Measurements from ENCODE around the gene DNAH6.
A peak's percentile ranks its signal among the peaks of the same experiment; 100 is the strongest.

The DNAH6 gene

DNA sequence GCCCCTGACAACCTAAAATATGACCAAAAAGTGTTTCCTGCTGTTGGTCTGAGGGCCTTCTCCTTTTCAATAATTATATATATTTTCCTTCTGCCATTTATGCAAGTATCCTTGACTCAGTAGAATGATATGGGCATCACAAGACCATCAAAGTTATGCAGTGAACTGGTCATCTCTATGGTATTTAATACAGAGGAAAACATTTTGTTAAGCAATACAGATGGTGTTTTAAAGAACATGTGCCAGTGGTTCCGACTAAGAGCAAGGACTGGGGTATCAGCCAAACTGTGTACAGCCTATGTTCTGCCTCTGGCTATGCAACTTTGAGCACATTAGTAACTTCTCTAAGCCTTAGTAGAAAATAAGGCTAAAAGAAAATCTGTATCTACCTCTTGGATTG lies 185.6 kb downstream of the DNAH6 start:
- DNase-seq: no peak

DNA sequence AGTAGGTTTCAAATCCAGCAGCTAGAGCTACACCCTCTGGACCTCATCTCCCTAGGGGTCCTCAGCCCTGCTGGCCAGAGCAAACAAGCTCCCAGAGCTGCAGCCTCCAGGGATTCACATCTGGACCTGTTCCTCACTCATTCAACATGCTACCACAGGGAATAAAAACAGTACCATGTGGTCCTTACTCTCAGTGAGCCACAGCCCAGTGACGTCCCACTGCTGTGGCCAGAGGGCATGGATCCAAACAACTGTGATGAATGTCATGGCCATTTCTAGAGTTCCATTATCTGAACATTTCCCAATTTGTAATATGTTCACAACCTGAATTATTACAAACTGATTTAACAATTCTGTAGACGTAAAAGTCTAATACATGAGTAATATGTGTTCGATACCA lies 186.6 kb downstream of the DNAH6 start:
- no peak for DNase-seq

DNA sequence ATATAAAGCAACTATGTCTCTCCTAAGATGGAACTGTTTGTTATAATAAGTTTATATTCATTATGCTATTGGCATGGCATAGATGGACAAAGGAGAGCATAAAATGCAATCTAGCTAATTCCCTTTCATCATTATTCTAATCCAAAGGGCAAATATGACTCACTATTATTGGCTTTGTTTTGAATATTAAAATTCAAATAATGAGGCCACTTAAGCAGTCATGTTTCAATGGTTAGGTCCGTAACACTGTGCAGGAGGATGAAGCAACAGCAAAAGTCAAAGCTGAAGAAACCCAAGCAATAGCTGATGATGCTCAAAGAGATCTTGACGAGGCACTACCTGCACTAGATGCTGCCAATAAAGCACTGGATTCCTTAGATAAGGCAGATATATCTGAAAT lies 187.5 kb downstream of the DNAH6 start:
- no peak for DNase-seq

DNA sequence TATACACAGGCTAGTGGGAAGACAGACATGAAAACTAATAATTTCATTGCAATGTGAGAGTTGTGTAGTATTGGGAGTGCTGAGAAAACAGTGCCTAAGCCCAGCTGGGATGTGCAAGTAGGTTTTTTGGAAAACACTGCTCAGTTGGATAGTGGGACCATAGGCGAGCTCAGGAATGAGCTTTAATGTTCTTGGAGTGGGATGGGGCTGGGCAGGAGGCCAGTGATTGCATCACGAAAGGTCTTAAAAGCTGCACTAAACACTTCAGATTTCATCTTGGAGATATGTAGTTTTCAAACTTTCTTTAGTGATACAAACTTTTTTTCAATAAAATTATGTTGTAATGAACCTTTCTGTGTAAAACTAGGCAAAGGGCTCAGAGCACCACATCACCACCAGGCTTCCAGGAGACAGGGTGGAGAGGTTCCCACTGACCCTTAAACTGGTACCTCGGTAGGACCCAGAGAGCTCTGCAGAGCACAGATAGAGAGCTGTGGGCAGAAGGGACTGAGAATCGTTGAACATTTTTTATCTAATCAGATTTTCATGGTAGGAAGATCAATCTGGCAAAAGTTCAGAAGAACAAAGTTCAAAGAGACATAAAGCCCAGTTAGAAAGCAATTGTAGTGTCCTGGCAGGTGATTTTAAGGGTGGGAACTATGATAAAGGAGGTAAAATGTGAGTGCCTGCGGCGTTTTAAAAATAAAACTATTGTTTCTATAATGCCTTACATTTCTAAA lies 188.4 kb downstream of the DNAH6 start:
- DNase-seq: no peak

DNA sequence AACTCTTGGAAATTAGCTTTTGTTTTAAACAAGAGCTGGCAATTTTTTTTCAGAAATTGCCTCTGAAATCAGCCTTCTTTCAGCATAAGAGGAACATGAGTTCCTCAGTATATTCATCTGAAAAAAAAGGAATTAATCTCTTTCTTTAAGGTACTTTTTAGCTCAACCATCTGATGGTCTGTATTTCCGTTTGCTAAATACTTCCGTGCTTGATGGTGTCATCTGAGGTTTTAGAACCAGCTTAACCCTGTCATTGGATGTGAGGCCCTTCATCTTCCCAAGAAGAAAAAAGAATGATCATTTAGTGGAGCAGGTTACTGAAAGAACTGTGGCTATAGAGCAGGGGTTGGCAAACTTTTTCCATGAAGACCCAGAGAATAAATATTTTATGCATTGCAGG lies 189.6 kb downstream of the DNAH6 start:
- no peak for DNase-seq

DNA sequence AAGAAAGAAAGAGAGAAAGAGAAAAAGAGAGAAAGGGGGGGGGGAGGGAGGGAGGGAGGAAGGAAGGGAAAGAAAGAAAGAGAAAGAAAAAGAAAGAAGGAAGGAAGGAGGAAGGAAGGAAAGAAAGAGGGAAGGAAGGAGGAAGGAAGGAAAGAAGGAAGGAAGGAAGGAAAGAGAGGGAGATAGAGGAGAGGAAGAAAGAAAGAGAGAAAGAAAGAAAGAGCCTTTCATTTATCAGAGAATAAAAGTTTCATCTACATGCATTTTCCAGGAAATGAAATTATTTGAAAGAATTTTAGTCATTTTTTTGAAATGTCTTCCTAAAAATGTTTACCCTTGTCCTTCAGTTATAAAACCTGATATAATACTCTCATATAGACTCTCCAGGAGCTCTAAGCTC lies 192.1 kb downstream of the DNAH6 start:
- no peak for DNase-seq

DNA sequence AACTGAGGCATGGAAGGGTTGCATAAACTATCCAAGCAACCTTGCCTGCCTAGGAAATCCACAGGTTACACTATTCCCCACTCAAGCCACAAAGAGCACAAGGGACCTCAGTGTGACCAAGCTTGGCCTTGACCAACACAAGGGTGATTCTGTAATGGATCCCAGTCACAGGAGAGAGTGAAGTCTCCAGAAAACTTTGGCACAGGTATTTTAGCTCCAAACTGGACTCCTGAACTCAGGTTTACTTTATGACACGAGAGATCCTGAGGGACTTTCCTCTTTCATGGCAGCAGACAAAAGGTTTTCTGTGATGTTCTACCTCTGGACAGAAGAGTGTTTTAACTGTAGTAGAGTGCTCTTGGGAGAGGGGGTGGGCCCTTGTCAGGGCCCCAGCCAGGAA lies 195.4 kb downstream of the DNAH6 start:
- DNase-seq: no peak

DNA sequence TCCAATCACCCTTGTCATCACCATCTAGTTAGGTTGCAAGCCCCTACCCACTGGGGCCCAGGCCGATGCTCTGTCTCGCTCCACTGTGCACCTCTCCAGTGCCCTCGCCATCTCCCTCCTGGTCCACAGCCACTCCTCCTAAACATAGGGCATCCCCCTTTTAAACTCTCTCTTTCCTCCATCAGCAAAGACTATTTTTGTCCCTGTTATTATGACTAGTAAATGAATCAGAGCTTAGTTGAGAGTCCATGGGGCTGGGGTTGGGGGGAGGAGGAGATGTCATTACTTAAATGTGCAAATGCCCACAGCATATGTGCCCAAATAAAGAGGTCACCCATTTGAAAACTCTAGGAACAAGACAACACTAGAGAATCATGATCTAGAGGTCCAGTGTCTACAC lies 197.1 kb downstream of the DNAH6 start:
- DNase-seq: no peak

DNA sequence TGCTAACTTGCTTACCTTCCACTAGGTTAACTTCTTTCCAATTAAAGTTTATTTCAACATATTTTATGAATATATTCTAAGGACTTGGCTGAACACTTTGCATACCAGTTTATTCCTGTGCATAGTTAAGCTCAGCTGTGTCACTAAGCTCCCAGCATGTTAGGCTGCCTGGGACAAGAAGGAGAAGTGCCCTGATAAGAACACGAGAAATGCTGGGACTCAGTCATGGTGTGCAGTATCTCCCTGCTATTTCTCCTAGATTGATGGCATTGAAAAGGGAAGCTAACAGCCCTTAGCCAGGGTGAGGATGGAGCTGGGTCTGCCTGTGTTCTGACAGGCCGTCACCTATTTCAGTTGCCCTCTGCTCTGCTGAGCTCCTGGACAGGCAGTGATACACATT lies 200.3 kb downstream of the DNAH6 start:
- DNase-seq: no peak

DNA sequence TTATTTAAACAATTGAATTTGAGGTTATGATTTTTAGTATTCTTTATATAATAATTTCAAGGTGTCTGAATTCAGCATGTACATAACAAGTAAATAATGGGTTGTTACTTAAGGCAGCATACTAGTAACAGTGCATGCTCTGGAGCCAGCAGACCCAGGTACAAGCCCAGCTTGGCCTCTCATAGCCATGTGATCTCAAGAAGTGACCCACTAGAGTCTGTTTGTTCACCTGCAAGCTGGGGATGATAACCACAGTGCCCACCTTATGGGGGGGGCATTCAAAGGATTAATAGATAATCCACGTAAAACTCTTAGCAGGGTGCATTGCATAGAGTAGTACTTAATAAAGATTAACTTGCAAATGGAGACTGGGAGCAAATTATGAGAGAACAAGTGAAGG lies 201.0 kb downstream of the DNAH6 start:
- no peak for DNase-seq

DNA sequence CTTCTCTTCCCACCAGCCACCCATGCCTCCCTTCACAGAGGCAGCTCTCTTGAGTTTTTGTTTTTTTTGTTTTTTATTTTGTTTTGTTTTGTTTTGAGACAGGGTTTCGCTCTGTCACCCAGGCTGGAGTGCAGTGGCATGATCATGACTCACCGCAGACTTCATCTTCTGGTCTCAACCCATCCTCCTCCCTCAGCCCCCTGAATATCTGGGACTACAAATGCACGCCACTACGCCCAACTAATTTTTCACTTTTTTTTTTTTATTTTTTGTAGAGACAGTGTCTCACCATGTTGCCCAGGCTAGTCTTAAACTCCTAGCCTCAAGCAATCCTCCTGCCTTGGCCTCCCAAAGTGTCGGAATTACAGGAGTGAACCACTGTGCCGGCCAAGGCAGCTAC lies 203.1 kb downstream of the DNAH6 start:
- DNase-seq: no peak

DNA sequence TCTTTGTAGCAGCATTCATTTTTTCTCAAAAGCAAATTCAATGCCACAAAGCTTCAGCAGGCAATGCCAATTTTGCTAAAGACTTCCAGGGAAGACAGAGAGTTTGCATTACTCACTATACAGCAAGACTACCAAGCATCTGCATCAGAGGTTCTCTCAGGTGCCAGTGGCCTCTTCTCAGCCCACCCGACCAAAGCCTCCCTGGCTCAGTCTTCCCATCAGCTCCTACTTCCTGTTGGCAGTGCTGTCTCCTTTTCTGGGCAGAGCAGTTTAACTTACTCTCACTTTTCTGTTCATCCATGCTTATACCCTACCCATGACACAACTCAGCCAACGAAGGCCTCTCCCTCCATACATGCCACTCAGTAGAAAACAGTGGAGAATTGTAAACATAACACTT lies 207.5 kb downstream of the DNAH6 start:
- no peak for DNase-seq

DNA sequence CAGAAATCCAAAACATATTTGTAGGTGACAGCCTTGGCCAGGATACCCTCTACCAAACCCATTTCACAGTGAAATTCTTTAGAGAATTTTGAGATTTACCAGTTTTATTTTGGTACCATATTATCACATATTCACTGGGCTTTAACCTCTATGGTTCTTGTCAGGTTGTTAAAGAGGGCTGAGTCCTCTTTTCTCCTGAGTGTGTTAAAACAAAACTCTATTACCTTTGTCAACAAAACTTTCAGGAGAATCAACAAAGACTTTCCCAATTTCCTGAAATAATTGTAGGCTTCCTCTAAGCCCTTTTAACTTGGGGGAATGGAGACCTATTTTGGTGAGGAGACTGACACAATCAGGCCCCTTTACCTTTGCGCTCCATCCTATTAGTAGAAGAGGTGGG lies 209.4 kb downstream of the DNAH6 start:
- DNase-seq: no peak

DNA sequence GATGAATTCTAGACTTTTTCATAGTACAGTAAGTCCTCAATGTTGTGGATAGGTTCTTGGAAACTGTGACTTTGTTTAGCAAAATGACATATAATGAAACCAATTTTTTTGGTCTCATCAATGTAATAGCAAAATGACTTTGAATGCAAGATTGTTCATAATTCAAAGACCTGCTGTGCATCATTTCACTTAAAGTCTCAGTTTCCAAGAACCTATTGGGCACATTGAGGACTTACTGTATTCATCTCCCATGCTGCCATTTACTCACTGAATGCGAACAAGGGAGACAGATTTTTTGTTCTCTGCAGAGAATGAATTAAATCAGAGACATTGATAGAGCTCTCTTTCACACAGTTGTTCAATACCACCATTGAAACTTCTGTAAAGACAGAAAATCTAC lies 211.0 kb downstream of the DNAH6 start:
- no peak for DNase-seq

DNA sequence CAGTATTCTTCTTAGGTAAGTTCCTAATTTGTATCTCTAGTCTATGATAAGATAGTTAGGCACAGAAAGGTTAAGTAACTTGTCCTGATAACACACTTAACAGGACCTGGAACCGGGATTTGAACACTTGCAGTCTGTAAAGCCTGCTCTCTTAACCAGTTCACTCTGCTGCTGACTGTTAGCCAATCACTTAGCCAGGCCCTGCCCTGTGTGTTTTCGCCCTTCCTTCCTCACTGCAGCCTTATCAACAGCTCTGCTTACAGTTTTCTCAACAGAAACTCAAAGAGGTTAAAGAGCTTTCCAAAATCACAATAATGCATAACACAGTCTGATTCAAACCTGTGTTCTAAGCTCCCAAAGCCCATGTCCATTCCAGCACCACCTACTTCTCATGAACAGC lies 212.9 kb downstream of the DNAH6 start:
- DNase-seq: no peak

DNA sequence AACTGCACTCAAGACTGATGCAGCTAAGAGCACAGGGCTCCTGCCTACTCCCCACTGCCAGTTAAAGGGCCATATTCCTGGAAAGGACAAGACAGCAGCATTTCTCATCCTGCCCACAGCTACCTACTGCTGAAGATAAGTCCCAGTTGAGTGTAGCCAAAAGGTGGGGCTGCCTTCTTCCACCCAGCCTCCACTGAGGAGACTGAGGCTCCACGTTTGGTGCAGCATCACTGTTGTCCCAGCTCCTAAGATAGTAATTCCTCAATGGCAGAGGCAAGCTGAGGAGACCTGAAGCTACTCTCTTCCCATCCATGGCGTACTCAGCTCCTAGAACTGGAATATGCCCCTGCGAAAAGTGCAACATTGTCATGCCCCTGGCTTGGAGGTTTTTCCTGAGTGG lies 214.9 kb downstream of the DNAH6 start:
- DNase-seq: no peak

DNA sequence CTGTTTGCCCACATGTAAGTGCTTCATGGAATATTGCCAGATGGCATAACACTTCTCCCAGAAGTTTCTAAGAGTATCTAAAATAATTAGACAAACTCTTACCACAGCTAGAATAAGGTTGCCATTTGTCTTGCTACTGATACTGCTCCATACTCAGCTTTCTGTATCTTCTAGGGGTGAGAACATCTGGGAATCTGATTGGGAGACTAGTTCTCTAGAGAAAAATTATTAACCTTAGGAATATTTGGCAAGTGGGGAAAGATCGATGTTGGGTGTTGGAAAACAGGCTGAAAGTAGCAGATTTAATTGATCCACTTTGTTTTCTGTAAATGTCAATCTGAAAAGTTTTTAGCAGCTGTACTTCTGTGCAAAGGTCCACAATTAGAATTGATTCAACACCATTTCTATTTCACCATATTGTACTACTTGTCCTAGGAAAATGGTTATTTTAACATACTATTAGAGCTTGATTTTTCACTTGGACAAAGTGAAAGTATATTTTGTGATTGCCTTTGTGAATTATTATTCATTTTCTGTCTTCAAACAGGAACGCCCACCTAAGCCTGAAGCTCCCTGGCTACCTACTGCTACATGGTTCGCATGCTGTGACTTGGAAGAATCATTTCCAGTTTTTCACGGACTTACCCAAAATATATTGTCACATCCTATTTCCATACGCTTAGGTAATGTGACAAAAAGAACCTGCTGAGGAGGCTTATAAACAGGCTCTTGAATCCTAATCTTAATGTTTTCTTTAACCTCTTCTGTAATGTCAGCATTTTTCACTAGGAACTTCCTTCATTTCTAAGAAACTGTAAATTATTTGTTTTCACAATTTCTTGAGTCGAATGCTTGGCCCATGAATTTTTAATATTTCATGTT lies 216.8 kb downstream of the DNAH6 start:
- no peak for DNase-seq

DNA sequence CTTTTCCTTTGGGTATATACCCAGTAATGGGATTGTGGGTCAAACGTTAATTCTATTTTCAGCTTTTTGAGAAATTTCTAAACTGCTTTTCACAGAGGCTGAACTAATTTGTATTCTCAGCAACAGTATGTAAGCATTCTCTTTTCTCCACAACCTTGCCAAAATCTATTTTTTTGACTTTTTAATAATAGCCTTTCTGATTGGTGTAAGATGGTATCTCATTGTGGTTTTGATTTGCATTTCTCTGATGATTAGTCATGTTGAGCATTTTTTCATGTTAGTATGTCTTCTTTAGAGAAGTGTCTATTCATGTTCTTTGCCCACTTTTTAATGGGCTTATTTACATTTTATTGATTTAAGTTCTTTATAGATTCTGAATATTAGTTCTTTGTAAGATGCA lies 219.1 kb downstream of the DNAH6 start:
- DNase-seq: no peak

DNA sequence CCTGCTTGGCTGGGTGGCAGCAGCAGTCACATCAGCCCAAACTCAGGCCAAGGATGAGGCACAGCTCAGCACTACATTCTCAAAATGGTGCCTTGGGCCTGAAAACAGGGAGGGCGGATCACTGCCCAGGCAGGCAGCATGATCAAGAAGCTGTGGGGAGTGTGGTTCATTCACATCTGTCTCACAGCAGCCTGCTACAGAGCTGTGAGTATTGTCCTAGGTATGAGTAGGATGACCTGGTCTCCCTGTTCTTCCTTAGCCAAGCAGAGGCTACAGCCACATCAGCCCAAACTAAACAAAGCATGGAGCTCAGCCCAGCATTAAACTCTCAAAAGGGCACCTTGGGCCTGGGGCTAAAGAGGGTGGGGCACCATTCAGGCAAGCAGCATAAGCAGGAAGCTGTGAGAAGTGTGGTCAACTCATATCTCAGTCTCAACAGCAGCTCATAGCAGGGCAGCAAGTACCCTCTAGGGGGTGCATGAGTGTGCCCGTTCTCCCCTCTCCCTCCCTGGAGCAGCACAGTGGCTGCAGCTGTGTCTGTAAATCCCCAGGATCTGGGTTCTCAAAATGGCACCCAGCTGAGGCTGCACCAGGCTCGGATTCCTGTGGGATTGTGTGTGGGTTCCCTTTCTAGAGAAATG lies 225.0 kb downstream of the DNAH6 start:
- DNase-seq: peak; percentile 51

DNA sequence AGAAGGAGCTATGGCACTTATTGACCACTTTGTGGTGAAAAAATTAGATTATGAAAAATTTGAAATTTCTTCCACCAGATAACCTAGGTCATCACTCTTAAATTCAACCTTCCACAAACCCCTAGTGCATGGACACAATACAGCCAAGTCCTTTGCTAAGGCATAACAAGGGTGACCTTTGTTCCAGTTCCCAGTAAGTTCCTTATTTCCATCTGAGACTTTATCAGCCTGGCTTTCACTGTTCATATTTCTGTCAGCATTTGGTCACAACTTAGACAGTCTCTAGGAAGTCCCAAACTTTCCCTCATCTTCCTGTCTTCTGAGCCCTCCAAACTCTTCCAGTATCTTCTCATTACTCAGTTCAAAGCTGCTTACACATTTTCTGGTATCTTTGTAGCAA lies 232.0 kb downstream of the DNAH6 start:
- no peak for DNase-seq

DNA sequence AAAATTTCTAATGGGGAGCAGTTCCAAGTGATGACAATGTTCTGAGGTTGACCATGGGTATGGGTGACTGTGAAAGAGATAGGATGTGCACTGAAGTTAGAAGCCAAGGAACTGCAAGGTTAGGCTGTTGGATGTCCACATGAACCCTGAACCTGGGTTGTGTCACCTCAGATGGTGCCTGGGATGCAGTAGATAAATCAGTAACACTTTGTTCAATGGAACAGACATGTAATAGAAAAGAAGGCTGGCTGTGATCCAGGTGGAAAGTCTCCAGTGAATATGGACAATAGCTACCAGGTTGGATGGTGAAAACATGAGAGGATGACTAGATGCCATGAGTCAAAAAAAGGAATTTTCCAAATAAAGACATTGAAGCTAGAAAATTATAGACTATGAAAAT lies 233.1 kb downstream of the DNAH6 start:
- no peak for DNase-seq

DNA sequence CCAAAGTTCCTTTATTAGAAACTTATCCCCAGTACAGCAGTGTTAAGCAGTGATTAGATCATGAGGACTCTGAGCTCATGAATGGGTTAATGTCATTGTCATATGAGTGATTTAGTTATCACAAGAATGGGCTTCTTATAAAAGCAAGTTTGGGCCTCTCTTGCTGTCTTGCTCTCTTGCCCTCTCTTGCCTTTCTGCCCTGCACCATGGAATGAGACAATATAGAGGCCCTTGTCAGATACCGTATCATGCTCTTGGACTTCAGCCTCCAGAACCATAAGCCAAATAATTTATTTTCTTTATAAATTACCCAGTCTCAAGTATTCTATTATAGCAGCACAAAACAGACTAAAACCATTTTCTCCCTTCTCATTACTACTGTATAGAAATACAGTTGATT lies 238.8 kb downstream of the DNAH6 start:
- no peak for DNase-seq

DNA sequence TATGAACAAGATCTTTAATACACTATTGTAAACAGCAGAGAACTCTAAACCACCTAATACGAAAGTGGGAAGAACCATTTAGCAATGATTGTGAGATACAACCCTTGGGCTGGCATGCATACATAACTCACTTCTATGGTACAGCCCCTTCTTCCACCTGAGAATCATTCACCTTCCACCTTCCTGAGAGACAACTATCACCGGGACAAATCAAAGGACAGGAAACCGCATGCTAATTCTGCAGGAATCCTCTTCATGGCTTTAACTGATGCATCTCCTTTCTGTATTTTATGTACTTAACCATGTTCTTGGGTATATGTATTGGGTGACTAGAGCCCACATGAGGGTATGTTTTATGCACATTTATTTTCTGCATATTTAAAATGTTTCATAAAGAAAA lies 241.3 kb downstream of the DNAH6 start:
- DNase-seq: no peak

DNA sequence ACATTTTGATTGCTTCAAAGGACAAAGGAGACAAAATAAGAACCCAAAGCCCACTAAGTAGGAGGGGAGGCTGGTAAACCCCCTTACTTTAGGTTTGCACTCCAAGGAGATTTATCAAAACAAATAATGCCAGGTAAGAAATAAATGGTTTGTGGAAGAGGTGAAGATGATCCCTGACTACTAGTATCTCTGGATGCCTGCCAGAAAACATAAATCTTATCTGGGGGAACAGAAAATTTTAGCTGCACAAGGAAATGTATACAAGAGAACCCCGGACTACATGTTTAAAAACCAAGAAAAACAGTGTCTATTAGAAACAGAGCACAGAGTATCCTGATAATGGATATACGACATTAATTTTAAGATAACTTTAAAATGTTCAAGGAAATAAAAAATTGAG lies 250.5 kb downstream of the DNAH6 start:
- no peak for DNase-seq
